ENCODE results near the gene IFIT3. TPM values are rescaled to one million over a fixed set of nuclear protein-coding genes. Genes with fewer than 3 reads are reported as not detected.
A peak's percentile ranks its signal among the peaks of the same experiment; 100 is the strongest.

IFIT3 gene
- total and polyA plus RNA-seq, 8 donors, result 2.3 to 11.6 (median 3.9) TPM

DNA sequence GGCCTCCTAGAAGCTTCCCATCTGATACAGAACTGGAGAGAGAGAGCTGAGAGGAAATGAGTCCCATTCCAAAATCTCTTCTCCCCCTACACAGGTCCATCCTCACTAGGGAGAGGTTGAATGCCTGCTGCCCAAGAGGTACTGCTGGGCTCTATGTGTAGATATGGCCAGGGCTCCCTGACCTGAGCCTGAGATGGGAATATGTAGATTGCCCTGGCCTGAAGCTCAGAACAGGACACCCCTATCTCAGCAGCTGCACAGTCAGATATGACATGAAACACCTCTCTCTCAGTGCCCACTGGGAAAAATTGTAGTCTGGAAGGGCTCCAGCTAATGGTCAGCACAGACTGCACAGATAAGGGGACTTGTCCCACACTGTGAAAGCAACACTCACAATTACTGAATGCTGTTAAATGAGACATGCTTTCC is 46.9 kb downstream of the IFIT3 start:
- TF ChIP-seq, protein P1, sequence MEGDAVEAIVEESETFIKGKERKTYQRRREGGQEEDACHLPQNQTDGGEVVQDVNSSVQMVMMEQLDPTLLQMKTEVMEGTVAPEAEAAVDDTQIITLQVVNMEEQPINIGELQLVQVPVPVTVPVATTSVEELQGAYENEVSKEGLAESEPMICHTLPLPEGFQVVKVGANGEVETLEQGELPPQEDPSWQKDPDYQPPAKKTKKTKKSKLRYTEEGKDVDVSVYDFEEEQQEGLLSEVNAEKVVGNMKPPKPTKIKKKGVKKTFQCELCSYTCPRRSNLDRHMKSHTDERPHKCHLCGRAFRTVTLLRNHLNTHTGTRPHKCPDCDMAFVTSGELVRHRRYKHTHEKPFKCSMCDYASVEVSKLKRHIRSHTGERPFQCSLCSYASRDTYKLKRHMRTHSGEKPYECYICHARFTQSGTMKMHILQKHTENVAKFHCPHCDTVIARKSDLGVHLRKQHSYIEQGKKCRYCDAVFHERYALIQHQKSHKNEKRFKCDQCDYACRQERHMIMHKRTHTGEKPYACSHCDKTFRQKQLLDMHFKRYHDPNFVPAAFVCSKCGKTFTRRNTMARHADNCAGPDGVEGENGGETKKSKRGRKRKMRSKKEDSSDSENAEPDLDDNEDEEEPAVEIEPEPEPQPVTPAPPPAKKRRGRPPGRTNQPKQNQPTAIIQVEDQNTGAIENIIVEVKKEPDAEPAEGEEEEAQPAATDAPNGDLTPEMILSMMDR (IDR thresholded peaks at IDR 0.05), result no peak
- intact Hi-C loops (cut with DNase I), result no loop called here
- FAIRE-seq (no peak), ATAC-seq (peak; percentile 19 to 46 (median 28)), DNase-seq (peak in 3 of 6 donors; percentile 21 to 43 (median 29))
- peaks cover 21 to 31% (median 24%) of the 10 kb centered on the region in 3 donors for H3K4me1 ChIP-seq
- H3K4me3 ChIP-seq, result no peak overlapping the region
- no peaks in the 10 kb centered on the region for H3K27me3 ChIP-seq
- no peaks in the 10 kb centered on the region for H3K36me3 ChIP-seq
- peak overlapping the region; percentile 40 to 92 (median 77) for H3K27ac ChIP-seq
- no peaks in the 10 kb centered on the region for H3K9me3 ChIP-seq

DNA sequence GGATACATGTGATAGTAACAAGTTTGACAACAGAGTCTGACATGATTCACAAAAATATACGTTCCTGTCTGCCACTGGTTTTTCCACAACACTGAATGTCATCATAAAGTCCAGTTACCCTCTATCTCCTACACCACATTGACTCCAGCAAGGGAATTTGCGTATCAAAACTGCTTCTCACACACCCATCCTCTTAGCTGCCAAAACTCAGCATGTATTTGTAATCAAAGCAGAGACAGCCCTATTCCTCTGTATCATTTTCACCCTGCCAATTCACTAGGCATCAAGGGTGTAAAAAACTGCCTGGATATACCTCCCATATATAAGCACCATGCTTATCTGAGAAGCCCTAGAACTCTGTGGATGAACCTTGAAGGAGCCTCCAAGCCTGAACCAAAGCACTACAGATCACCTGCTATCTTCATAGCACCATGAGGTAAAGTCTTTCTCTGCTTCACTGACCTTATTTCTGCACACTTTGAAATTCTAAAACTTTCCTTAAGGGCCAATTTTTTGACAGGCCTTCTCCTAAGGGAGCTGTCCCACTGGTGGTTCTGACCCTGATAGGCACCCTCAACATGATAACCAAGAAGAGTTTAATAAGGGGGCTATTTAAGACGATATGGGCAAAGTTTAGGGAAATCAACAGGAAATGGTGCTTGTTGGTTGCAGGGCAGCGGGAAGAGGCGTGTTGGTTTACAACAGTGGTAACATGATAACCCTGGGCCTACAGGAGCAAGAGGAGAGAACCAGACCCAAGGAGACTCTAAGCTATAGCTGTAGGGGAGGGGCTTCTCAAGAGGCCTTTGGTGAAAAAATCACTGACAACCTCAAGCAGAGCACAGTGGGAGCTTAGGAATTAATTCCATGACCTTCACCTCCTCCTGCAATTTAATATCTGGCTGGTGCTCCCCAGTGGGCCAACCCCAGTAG is 50.2 kb downstream of the IFIT3 start, which contains the start of gene IFIT1B:
IFIT1B (plus strand) TSS at position 352 of the 933 bp plus-strand sequence; CDS start at position 432, 80 bp downstream.
- Histone ChIP-seq H3K27me3 (no peaks in the 10 kb centered on the region), H3K4me3 (no peak within 1 kb of the TSS), H3K36me3 (no peaks in the 10 kb centered on the region), H3K27ac (no peak within 1 kb of the TSS), H3K9me3 (no peaks in the 10 kb centered on the region), H3K4me1 (peaks cover 21 to 27% (median 24%) of the 10 kb centered on the region in 3 donors)
- no peak for DNase-seq
- FAIRE-seq, result no peak
- 88 to 90% methylated on average over 5 of the region's 5 CpGs for WGBS, 2 donors
- ATAC-seq, result no peak
- intact Hi-C loops (cut with DNase I), result no loop called here
- TF ChIP-seq, protein P1 (IDR thresholded peaks at IDR 0.05), result no peak

DNA sequence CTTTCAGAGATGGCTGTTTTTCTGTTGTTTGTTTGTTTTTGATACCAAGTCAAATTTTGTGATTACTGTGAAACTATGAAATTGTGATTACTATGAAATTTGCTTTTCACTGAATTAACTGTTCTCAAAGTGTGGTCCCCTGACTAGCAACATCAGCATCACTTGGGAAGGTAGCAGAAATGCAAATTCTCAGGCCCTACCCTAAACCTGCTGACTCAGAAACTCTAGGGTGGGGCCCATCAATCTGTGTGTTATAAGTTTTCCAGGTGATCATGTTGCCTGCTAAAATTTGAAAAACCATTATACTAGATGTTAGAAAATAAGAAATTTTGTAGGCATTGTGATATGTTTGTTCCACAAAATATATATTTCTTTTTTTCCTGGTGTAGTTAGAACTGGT is 51.3 kb downstream of the IFIT3 start:
- FAIRE-seq (no peak), ATAC-seq (no peak)

DNA sequence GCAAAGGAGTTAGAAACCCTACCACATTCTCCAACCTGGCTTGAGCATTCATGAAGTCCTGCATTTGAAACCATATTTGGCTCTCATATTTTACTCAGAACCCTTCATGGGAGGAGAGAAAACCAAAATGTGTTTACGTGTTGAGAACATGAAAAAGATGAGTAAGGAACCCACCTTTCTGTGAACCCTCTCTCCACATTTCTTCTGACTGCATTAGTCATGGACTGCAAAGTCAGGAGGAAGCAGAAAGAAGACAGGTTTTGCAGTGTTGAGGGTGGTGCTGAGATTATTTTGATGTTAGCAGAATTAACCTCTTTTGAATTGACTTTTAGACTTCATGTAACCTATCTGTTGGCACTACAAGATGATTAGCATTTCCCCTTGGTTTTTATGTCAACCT is 55.0 kb downstream of the IFIT3 start:
- H3K4me1 ChIP-seq, result no peaks in the 10 kb centered on the region
- H3K27ac ChIP-seq, result no peak overlapping the region
- ATAC-seq, result no peak
- H3K9me3 ChIP-seq, result no peaks in the 10 kb centered on the region
- FAIRE-seq, result no peak
- H3K4me3 ChIP-seq, result no peak overlapping the region
- WGBS, 2 donors, result 83 to 88% methylated on average over 1 of the region's 1 CpG
- H3K36me3 ChIP-seq, result no peaks in the 10 kb centered on the region
- intact Hi-C loops (cut with DNase I), result no loop called here
- no peaks in the 10 kb centered on the region for H3K27me3 ChIP-seq
- DNase-seq, result no peak
- TF ChIP-seq, protein P1 (IDR thresholded peaks at IDR 0.05), result no peak

More for the DNA sequence above, 51.3 kb downstream of the IFIT3 start:
- intact Hi-C loops (cut with DNase I), result no loop called here
- Histone ChIP-seq H3K9me3 (no peaks in the 10 kb centered on the region), H3K27ac (no peak overlapping the region), H3K4me1 (peaks cover 12 to 16% (median 15%) of the 10 kb centered on the region in 3 donors), H3K4me3 (no peak overlapping the region), H3K36me3 (no peaks in the 10 kb centered on the region), H3K27me3 (no peaks in the 10 kb centered on the region)
- TF ChIP-seq, protein P1 (IDR thresholded peaks at IDR 0.05), result no peak
- no peak for DNase-seq
